ENCODE measurements around the gene APBB2.

- TF ChIP-seq CTCF (IDR thresholded peaks at IDR 0.05) (no peak), POLR2A (IDR thresholded peaks at IDR 0.05) (no peak)
Measured at GRCh38 chr4:40918330-40918729, 296.0 kb downstream of the APBB2 start.
